ENCODE results near the gene DCC. TPM values are rescaled to one million over a fixed set of nuclear protein-coding genes. Genes with fewer than 3 reads are reported as not detected.
"Not testable (repeated sequence)": the region's sequence is repeated elsewhere in the genome, so short reads cannot be mapped to it uniquely, and the experiment has no call there.

The DCC gene
- total and polyA plus RNA-seq, 4 donors: 0.16 to 5.3 (median 2.5) TPM

- Histone ChIP-seq H3K9ac (ENCODE audit: insufficient read depth in 1 of 2, low read length in 2 of 2) (no peak overlapping the region), H3K36me3 (ENCODE audit: control insufficient read depth in 4 of 4, insufficient read depth in 4 of 4, low read length in 4 of 4) (no peaks in the 10 kb centered on the region), H3K4me3 (no peak overlapping the region), H3K27ac (ENCODE audit: low read depth in 1 of 2, low read length in 1 of 2) (no peak overlapping the region), H3K4me1 (ENCODE audit: control insufficient read depth in 5 of 5, insufficient read depth in 5 of 5, low read length in 5 of 5) (no peaks in the 10 kb centered on the region), H3K9me3 (ENCODE audit: control insufficient read depth in 4 of 4, insufficient read depth in 3 of 4, low read length in 3 of 4) (no peaks in the 10 kb centered on the region), H3K27me3 (ENCODE audit: control insufficient read depth in 3 of 3, insufficient read depth in 3 of 3, low read length in 2 of 3) (no peaks in the 10 kb centered on the region)
- no peak for ATAC-seq (ENCODE audit: insufficient read depth, low FRiP score)
- DNase-seq: no peak
- no peak for TF ChIP-seq CTCF (IDR thresholded peaks at IDR 0.05; ENCODE audit: control extremely low read depth, extremely low read depth)
- 77 to 82% methylated on average over 4 of the region's 4 CpGs for WGBS, 2 donors
These were observed 13.6 kb downstream of the DCC start for GRCh38 chr18:52353589-52353988.

GRCh38 chr18:52363861-52364260, 23.9 kb downstream of the DCC start:
- no peak overlapping the region for H3K9ac ChIP-seq (ENCODE audit: insufficient read depth in 1 of 2, low read length in 2 of 2)
- H3K27ac ChIP-seq (ENCODE audit: low read depth in 1 of 2, low read length in 1 of 2): no peak overlapping the region
- H3K36me3 ChIP-seq (ENCODE audit: control insufficient read depth in 4 of 4, insufficient read depth in 4 of 4, low read length in 4 of 4): no peaks in the 10 kb centered on the region
- TF ChIP-seq CTCF (IDR thresholded peaks at IDR 0.05; ENCODE audit: control extremely low read depth, extremely low read depth): no peak
- no peaks in the 10 kb centered on the region for H3K4me1 ChIP-seq (ENCODE audit: control insufficient read depth in 5 of 5, insufficient read depth in 5 of 5, low read length in 5 of 5)
- no peaks in the 10 kb centered on the region for H3K27me3 ChIP-seq (ENCODE audit: control insufficient read depth in 3 of 3, insufficient read depth in 3 of 3, low read length in 2 of 3)
- H3K4me3 ChIP-seq: no peak overlapping the region
- ATAC-seq (ENCODE audit: insufficient read depth, low FRiP score) (no peak), DNase-seq (no peak)
- H3K9me3 ChIP-seq (ENCODE audit: control insufficient read depth in 4 of 4, insufficient read depth in 3 of 4, low read length in 3 of 4): no peaks in the 10 kb centered on the region
- WGBS, 2 donors: 91 to 96% methylated on average over 1 of the region's 1 CpG

- 96 to 97% methylated on average over 22 to 27 of the region's 27 CpGs for WGBS, 2 donors
- not testable (repeated sequence) for DNase-seq; H3K4me3 ChIP-seq; H3K4me1 ChIP-seq (ENCODE audit: control insufficient read depth in 5 of 5, insufficient read depth in 5 of 5, low read length in 5 of 5); H3K27me3 ChIP-seq (ENCODE audit: control insufficient read depth in 3 of 3, insufficient read depth in 3 of 3, low read length in 2 of 3); H3K27ac ChIP-seq (ENCODE audit: low read depth in 1 of 2, low read length in 1 of 2); H3K9ac ChIP-seq (ENCODE audit: insufficient read depth in 1 of 2, low read length in 2 of 2); H3K9me3 ChIP-seq (ENCODE audit: control insufficient read depth in 4 of 4, insufficient read depth in 3 of 4, low read length in 3 of 4); ATAC-seq (ENCODE audit: insufficient read depth, low FRiP score); H3K36me3 ChIP-seq (ENCODE audit: control insufficient read depth in 4 of 4, insufficient read depth in 4 of 4, low read length in 4 of 4)
These were observed 26.9 kb downstream of the DCC start for GRCh38 chr18:52366851-52367250.

- WGBS, 2 donors: 65 to 80% methylated on average over 3 of the region's 3 CpGs
These were observed 28.2 kb downstream of the DCC start for GRCh38 chr18:52367953-52368742.

More at GRCh38 chr18:52367953-52368742, 28.2 kb downstream of the DCC start:
- H3K4me1 ChIP-seq (ENCODE audit: control insufficient read depth in 5 of 5, insufficient read depth in 5 of 5, low read length in 5 of 5): no peaks in the 10 kb centered on the region
- ATAC-seq (ENCODE audit: insufficient read depth, low FRiP score) (no peak), DNase-seq (no peak)
- no peak overlapping the region for H3K9ac ChIP-seq (ENCODE audit: insufficient read depth in 1 of 2, low read length in 2 of 2)
- H3K9me3 ChIP-seq (ENCODE audit: control insufficient read depth in 4 of 4, insufficient read depth in 3 of 4, low read length in 3 of 4): no peaks in the 10 kb centered on the region
- TF ChIP-seq CTCF (IDR thresholded peaks at IDR 0.05; ENCODE audit: control extremely low read depth, extremely low read depth): no peak
- H3K4me3 ChIP-seq: no peak overlapping the region
- no peaks in the 10 kb centered on the region for H3K27me3 ChIP-seq (ENCODE audit: control insufficient read depth in 3 of 3, insufficient read depth in 3 of 3, low read length in 2 of 3)
- H3K27ac ChIP-seq (ENCODE audit: low read depth in 1 of 2, low read length in 1 of 2): no peak overlapping the region
- H3K36me3 ChIP-seq (ENCODE audit: control insufficient read depth in 4 of 4, insufficient read depth in 4 of 4, low read length in 4 of 4): no peaks in the 10 kb centered on the region

All from lung (tissue), 12 donors.